PC-9 (cell line): Measurements from ENCODE around the gene RCC1. TPM values are rescaled to one million over a fixed set of nuclear protein-coding genes. Genes with fewer than 3 reads are reported as not detected.

Experiments used
- BruUV-seq: library from RNA; stranded (reverse); fragments of 400-500 nt; replicated peaks from 2 replicates; lab custom pipeline; 2021; lab: Mats Ljungman, UMichigan
- CTCF ChIA-PET: fragments of 300-600 bp; sonication (Branson Sonifier 250); formaldehyde crosslinking; loops from one replicate; lab custom pipeline; 2022; ENCODE audit warnings: antibody characterized with exemption; lab: Charles Lee
- POLR2A ChIA-PET: fragments of 300-600 bp; sonication (Branson Sonifier 250); formaldehyde crosslinking; loops from one replicate; lab custom pipeline; 2022; ENCODE audit warnings: antibody characterized with exemption; ENCODE audit not compliant: unreplicated experiment; lab: Charles Lee
- DNase-seq, 2 experiments: peaks; one replicate each; pipeline versions ENCODE4 v3.0.0 to v3.0.0-alpha.2; 2015 to 2022; ENCODE audit warnings: mixed read lengths in 1 of 2
- H2AFZ ChIP-seq: fragments of 200-600 bp; sonication (generic); 2 replicates; pipeline ENCODE4 v1.8.1; 2017; ENCODE audit warnings: antibody characterized with exemption
- H3F3A ChIP-seq: fragments of 200-600 bp; sonication (generic); 2 replicates; pipeline ENCODE4 v1.8.1; 2017; ENCODE audit warnings: antibody characterized with exemption, mild to moderate bottlenecking, low read depth; ENCODE audit not compliant: insufficient read depth
- H3K27ac ChIP-seq: fragments of 200-600 bp; sonication (generic); 2 replicates; pipeline ENCODE4 v1.6.1; 2016; ENCODE audit warnings: mixed run types
- H3K27me3 ChIP-seq: fragments of 200-600 bp; sonication (generic); 2 replicates; pipeline ENCODE4 v1.6.1; 2016; ENCODE audit warnings: low read depth, mixed run types; ENCODE audit not compliant: insufficient read depth
- H3K36me3 ChIP-seq: fragments of 200-600 bp; sonication (generic); 2 replicates; pipeline ENCODE4 v1.6.1; 2016; ENCODE audit warnings: low read depth, mixed run types
- H3K4me1 ChIP-seq: fragments of 200-600 bp; sonication (generic); replicated peaks from 2 replicates; pipeline ENCODE4 v1.6.1; 2016; ENCODE audit warnings: mixed run types; ENCODE audit not compliant: insufficient read depth
- H3K4me2 ChIP-seq: fragments of 200-600 bp; sonication (generic); 2 replicates; pipeline ENCODE4 v1.6.1; 2017; ENCODE audit warnings: mixed run types
- H3K4me3 ChIP-seq: fragments of 200-600 bp; sonication (generic); 2 replicates; pipeline ENCODE4 v1.6.1; 2016; ENCODE audit warnings: mixed run types
- H3K79me2 ChIP-seq: fragments of 200-600 bp; sonication (generic); 2 replicates; pipeline ENCODE4 v1.6.1; 2017; ENCODE audit warnings: low read depth, mixed run types
- H3K9me2 ChIP-seq: fragments of 200-600 bp; sonication (generic); 2 replicates; pipeline ENCODE4 v1.8.1; 2017; ENCODE audit warnings: mild to moderate bottlenecking; ENCODE audit not compliant: insufficient read depth
- H3K9me3 ChIP-seq: fragments of 200-600 bp; sonication (generic); 2 replicates; pipeline ENCODE4 v1.8.1; 2016; ENCODE audit warnings: low read depth; ENCODE audit not compliant: insufficient read depth
- H4K20me1 ChIP-seq: fragments of 200-600 bp; sonication (generic); 2 replicates; pipeline ENCODE4 v1.8.1; 2017; ENCODE audit not compliant: insufficient read depth
- CTCF ChIP-seq: fragments of 200-600 bp; sonication (generic); conservative IDR thresholded peaks from 2 replicates; pipeline ENCODE4 v1.6.1; 2017; ENCODE audit warnings: mixed run types, antibody characterized with exemption, mild to moderate bottlenecking, moderate library complexity
- EZH2 ChIP-seq: fragments of 200-600 bp; sonication (generic); IDR thresholded peaks from 2 replicates; pipeline ENCODE4 v1.8.0; 2017; ENCODE audit warnings: antibody characterized with exemption, low read depth
- intact Hi-C: fragments of 100-400 bp; cut with micrococcal nuclease; formaldehyde crosslinking; loops from one replicate; pipeline ENCODE4 v1.10.0; 2022; ENCODE audit not compliant: unreplicated experiment
- total RNA-seq: library from RNA; stranded (reverse); gene quantifications from 2 replicates; pipeline ENCODE4 v1.2.3, GENCODE V29; 2021

Gene RCC1
- total RNA-seq, 1 experiment from 2014 or later, result 134 TPM

GRCh38 chr1:28480308-28480707 is 25.5 kb upstream of the RCC1 start:
- no peak for TF ChIP-seq CTCF
- TF ChIP-seq EZH2, result no peak
- Histone ChIP-seq H3K27me3 (no peaks in the 10 kb centered on the region), H3K27ac (0 out of 2 replicates have a peak overlapping the region, but pooled peaks have one; percentile 41), H4K20me1 (no peaks in the 10 kb centered on the region), H3K4me2 (no peak overlapping the region), H3F3A (no peaks in the 10 kb centered on the region; the same call in 1 of the 2 replicates), H2AFZ (no peak overlapping the region), H3K9me2 (no peaks in the 10 kb centered on the region), H3K9me3 (no peaks in the 10 kb centered on the region), H3K79me2 (no peaks in the 10 kb centered on the region), H3K4me3 (no peak overlapping the region), H3K36me3 (no peaks in the 10 kb centered on the region), H3K4me1 (0 out of 2 replicates have a peak, but pooled peaks cover 6% of the 10 kb centered on the region)
- DNase-seq, result no peak
- CTCF ChIA-PET, result no interaction called here
- intact Hi-C loops, result no loop called here
- no TSS peak for BruUV-seq
- POLR2A ChIA-PET, result no interaction called here

DNA sequence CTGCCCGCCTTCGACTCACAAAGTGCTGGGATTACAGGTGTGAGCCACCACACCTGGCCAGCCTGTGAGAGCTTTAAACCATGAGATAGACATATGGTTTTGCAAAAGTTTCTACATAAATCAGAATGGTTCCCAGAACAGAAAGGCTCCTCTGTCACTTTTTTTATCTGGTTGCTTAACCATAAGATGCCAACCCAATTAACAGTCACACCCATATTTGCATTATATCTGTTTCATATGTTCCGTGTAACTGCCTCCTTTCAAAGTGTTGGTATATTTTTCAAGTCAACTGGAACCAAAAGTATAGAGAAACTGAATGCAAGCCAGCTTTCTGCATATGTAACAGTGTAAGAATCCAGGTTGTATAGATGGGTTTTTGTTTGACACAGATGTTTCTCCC is 23.7 kb upstream of the RCC1 start:
- Histone ChIP-seq H3F3A (no peaks in the 10 kb centered on the region; the same call in 1 of the 2 replicates), H3K4me2 (no peak overlapping the region), H2AFZ (no peak overlapping the region), H3K27ac (no peak overlapping the region), H3K27me3 (no peaks in the 10 kb centered on the region), H3K36me3 (no peaks in the 10 kb centered on the region), H4K20me1 (no peaks in the 10 kb centered on the region), H3K4me1 (0 out of 2 replicates have a peak, but pooled peaks cover 6% of the 10 kb centered on the region), H3K79me2 (no peaks in the 10 kb centered on the region), H3K9me3 (no peaks in the 10 kb centered on the region), H3K9me2 (no peaks in the 10 kb centered on the region), H3K4me3 (no peak overlapping the region)
- ChIA-PET POLR2A (no interaction called here), CTCF (interaction anchor here (0.7 kb wide), 1 partner anchor 25 kb away, joined by 4 read pairs; no protein-coding TSS in a partner anchor)
- no peak for DNase-seq
- BruUV-seq, result no TSS peak
- TF ChIP-seq EZH2 (no peak), CTCF (no peak)
- intact Hi-C loops, result no loop called here

DNA sequence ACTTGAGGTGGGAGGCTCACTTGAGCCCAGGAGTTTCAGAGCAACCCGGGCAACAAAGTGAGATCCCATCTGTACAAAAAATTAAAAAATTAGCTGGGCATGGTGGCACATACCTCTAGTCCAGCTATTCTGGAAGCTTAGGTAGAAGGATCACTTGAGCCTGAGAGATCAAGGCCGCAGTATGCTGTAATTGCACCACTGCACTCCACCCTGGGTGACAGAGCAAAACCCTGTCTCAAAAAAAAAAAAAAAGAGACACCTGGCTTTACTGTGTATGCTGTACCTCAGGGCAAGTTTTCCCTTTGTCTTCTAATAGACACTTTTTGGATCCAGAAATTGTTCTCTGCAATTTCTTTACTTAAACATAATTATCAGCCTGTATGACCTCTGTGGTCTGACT is 23.1 kb upstream of the RCC1 start:
- BruUV-seq, result no TSS peak
- 0 out of 2 replicates have a peak, but pooled peaks cover 6% of the 10 kb centered on the region for H3K4me1 ChIP-seq
- intact Hi-C loops, result no loop called here
- H3K79me2 ChIP-seq, result no peaks in the 10 kb centered on the region
- DNase-seq, result no peak
- CTCF ChIA-PET, result interaction anchor here (0.6 to 0.7 kb wide), 2 partner anchors 25 to 34 kb away, joined by 3 to 4 read pairs; no protein-coding TSS in a partner anchor
- TF ChIP-seq EZH2, result no peak
- no peak for TF ChIP-seq CTCF
- H3K27ac ChIP-seq, result no peak overlapping the region
- no peaks in the 10 kb centered on the region for H3K36me3 ChIP-seq
- H3K4me3 ChIP-seq, result no peak overlapping the region
- no peaks in the 10 kb centered on the region for H3K9me3 ChIP-seq
- H3K4me2 ChIP-seq, result no peak overlapping the region
- no peaks in the 10 kb centered on the region for H4K20me1 ChIP-seq
- H2AFZ ChIP-seq, result no peak overlapping the region
- no peaks in the 10 kb centered on the region for H3K9me2 ChIP-seq
- no peaks in the 10 kb centered on the region for H3K27me3 ChIP-seq
- no peaks in the 10 kb centered on the region; the same call in 1 of the 2 replicates for H3F3A ChIP-seq
- POLR2A ChIA-PET, result interaction anchor here (0.7 kb wide), 1 partner anchor 40 kb away, joined by 3 read pairs; no protein-coding TSS in a partner anchor
